IMR-90 (cell line): ENCODE measurements around the gene CDC42EP3. TPM values are rescaled to one million over a fixed set of nuclear protein-coding genes. Genes with fewer than 3 reads are reported as not detected.

Source experiments
- ATAC-seq: fragments of 200-7000 bp; cut with Tn5 transposase; 2 replicates; pipeline ENCODE4 v1.9.1; 2020; ENCODE audit warnings: low read depth, mild to moderate bottlenecking, moderate library complexity
- BruUV-seq: library from RNA; stranded (reverse); fragments of 400-500 nt; replicated peaks from 2 replicates; lab custom pipeline; 2021; lab: Mats Ljungman, UMichigan
- CTCF ChIA-PET: fragments of 300-600 bp; formaldehyde crosslinking; extraction: SDS; loops from one replicate; lab custom pipeline; 2021; ENCODE audit warnings: antibody characterized with exemption; lab: Yijun Ruan, JAX
- POLR2A ChIA-PET: fragments of 300-600 bp; sonication (Branson Sonifier 250); formaldehyde crosslinking; loops from one replicate; lab custom pipeline; 2022; ENCODE audit warnings: antibody characterized with exemption; ENCODE audit not compliant: unreplicated experiment; lab: Charles Lee
- DNase-seq: peaks from one replicate; pipeline ENCODE4 v3.0.0; 2013
- H2AFZ ChIP-seq: replicated peaks from 2 replicates; pipeline ENCODE3; 2013; ENCODE audit warnings: low read length, mild to moderate bottlenecking; ENCODE audit not compliant: poor library complexity
- H2AK5ac ChIP-seq: 2 replicates; pipeline ENCODE4 v1.6.1; 2013; ENCODE audit warnings: low read depth, low read length, inconsistent platforms
- H2AK9ac ChIP-seq: replicated peaks from 2 replicates; pipeline ENCODE3; 2013; ENCODE audit warnings: mild to moderate bottlenecking, low read depth, low read length, moderate library complexity; ENCODE audit not compliant: poor library complexity
- H2BK120ac ChIP-seq: 2 replicates; pipeline ENCODE4 v1.6.1; 2013; ENCODE audit warnings: low read depth, low read length, inconsistent platforms
- H2BK15ac ChIP-seq: 3 replicates; pipeline ENCODE4 v1.6.1; 2013; ENCODE audit warnings: low read depth, low read length, inconsistent platforms
- H2BK20ac ChIP-seq: 2 replicates; pipeline ENCODE4 v1.6.1; 2013; ENCODE audit warnings: low read depth, mild to moderate bottlenecking, inconsistent platforms, low read length, moderate library complexity
- H2BK5ac ChIP-seq: 2 replicates; pipeline ENCODE4 v1.6.1; 2013; ENCODE audit warnings: mild to moderate bottlenecking, low read depth, low read length, inconsistent platforms; ENCODE audit not compliant: poor library complexity, severe bottlenecking
- H3K14ac ChIP-seq: replicated peaks from 2 replicates; pipeline ENCODE4 v1.6.1; 2013; ENCODE audit warnings: low read depth, low read length, inconsistent platforms
- H3K18ac ChIP-seq: 2 replicates; pipeline ENCODE4 v1.6.1; 2013; ENCODE audit warnings: low read depth, low read length, control low read depth
- H3K23ac ChIP-seq: 2 replicates; pipeline ENCODE4 v1.6.1; 2013; ENCODE audit warnings: low read depth, low read length, inconsistent platforms
- H3K27ac ChIP-seq: 2 replicates; pipeline ENCODE4 v1.5.1; 2013; ENCODE audit warnings: mild to moderate bottlenecking, control low read depth, low read length; ENCODE audit not compliant: insufficient read depth
- H3K27me3 ChIP-seq: 2 replicates; pipeline ENCODE4 v1.6.1; 2013; ENCODE audit warnings: low read length; ENCODE audit not compliant: control insufficient read depth, insufficient read depth
- H3K36me3 ChIP-seq: 2 replicates; pipeline ENCODE4 v1.6.1; 2013; ENCODE audit warnings: low read length, mixed read lengths; ENCODE audit not compliant: control insufficient read depth, insufficient read depth
- H3K4ac ChIP-seq: 2 replicates; pipeline ENCODE4 v1.6.1; 2013; ENCODE audit warnings: low read depth, low read length, inconsistent platforms
- H3K4me1 ChIP-seq: 2 replicates; pipeline ENCODE4 v1.6.1; 2013; ENCODE audit warnings: low read length, mixed read lengths; ENCODE audit not compliant: control insufficient read depth, insufficient read depth
- H3K4me2 ChIP-seq: 2 replicates; pipeline ENCODE4 v1.6.1; 2013; ENCODE audit warnings: low read depth, mild to moderate bottlenecking, control low read depth, low read length, moderate library complexity
- H3K4me3 ChIP-seq: 2 replicates; pipeline ENCODE4 v1.5.1; 2013; ENCODE audit warnings: low read depth, mild to moderate bottlenecking, control low read depth, low read length, moderate library complexity; ENCODE audit not compliant: insufficient read depth
- H3K56ac ChIP-seq: 2 replicates; pipeline ENCODE4 v1.6.1; 2013; ENCODE audit warnings: low read length, inconsistent platforms; ENCODE audit not compliant: insufficient read depth; ENCODE audit errors: extremely low read depth
- H3K79me1 ChIP-seq, 2 experiments: 2 replicates each; pipeline ENCODE4 v1.6.1; 2013; ENCODE audit warnings: low read length in 2 of 2, inconsistent platforms in 1 of 2, low read depth in 1 of 2
- H3K9ac ChIP-seq: 2 replicates; pipeline ENCODE4 v1.6.1; 2013; ENCODE audit warnings: low read depth, low read length, control low read depth
- H3K9me1 ChIP-seq: 2 replicates; pipeline ENCODE4 v1.6.1; 2013; ENCODE audit warnings: low read length, inconsistent platforms; ENCODE audit not compliant: insufficient read depth
- H3K9me3 ChIP-seq: 2 replicates; pipeline ENCODE4 v1.6.1; 2013; ENCODE audit warnings: low read length; ENCODE audit not compliant: control insufficient read depth, insufficient read depth
- H4K20me1 ChIP-seq: 2 replicates; pipeline ENCODE4 v1.6.1; 2013; ENCODE audit warnings: low read length, inconsistent platforms; ENCODE audit not compliant: insufficient read depth
- H4K5ac ChIP-seq: 2 replicates; pipeline ENCODE4 v1.6.1; 2013; ENCODE audit warnings: mild to moderate bottlenecking, low read depth, low read length, control low read depth
- H4K8ac ChIP-seq, 2 experiments: 2 replicates each; pipeline ENCODE4 v1.6.1; 2013; ENCODE audit warnings: low read depth in 2 of 2, low read length in 2 of 2, control low read depth in 1 of 2, inconsistent platforms in 1 of 2
- H4K91ac ChIP-seq: 2 replicates; pipeline ENCODE4 v1.6.1; 2013; ENCODE audit warnings: low read depth, low read length, inconsistent platforms; ENCODE audit not compliant: insufficient read depth
- BHLHE40 ChIP-seq: fragments of 150-350 bp; IDR thresholded peaks from 2 replicates; pipeline ENCODE4 v1.6.1; 2016; ENCODE audit warnings: mild to moderate bottlenecking, low read depth, low read length
- CEBPB ChIP-seq: IDR thresholded peaks from 2 replicates; pipeline ENCODE4 v1.6.1; 2012; ENCODE audit warnings: low read depth, low read length, improper control_type of control experiment
- CHD1 ChIP-seq: IDR thresholded peaks from 2 replicates; pipeline ENCODE4 v1.6.1; 2012; ENCODE audit warnings: low read depth, low read length, improper control_type of control experiment
- CTCF ChIP-seq: conservative IDR thresholded peaks from 2 replicates; pipeline ENCODE4 v1.5.1; 2012; ENCODE audit warnings: mild to moderate bottlenecking, low read depth, low read length, improper control_type of control experiment
- ELK1 ChIP-seq: fragments of 150-350 bp; IDR thresholded peaks from 2 replicates; pipeline ENCODE4 v1.6.1; 2016; ENCODE audit warnings: low read depth, mild to moderate bottlenecking, low read length, moderate library complexity, borderline replicate concordance
- FOS ChIP-seq: fragments of 150-350 bp; IDR thresholded peaks from 2 replicates; pipeline ENCODE4 v1.6.1; 2016; ENCODE audit warnings: low read depth, low read length
- MAFK ChIP-seq: IDR thresholded peaks from 2 replicates; pipeline ENCODE4 v1.6.1; 2012; ENCODE audit warnings: low read depth, low read length, improper control_type of control experiment
- MAZ ChIP-seq: IDR thresholded peaks from 2 replicates; pipeline ENCODE4 v1.6.1; 2012; ENCODE audit warnings: low read depth, mild to moderate bottlenecking, low read length, improper control_type of control experiment, moderate library complexity, borderline replicate concordance
- MXI1 ChIP-seq: IDR thresholded peaks from 2 replicates; pipeline ENCODE4 v1.6.1; 2012; ENCODE audit warnings: low read depth, mild to moderate bottlenecking, low read length, moderate library complexity, borderline replicate concordance
- NFE2L2 ChIP-seq: fragments of 150-350 bp; IDR thresholded peaks from 2 replicates; pipeline ENCODE4 v1.6.1; 2016; ENCODE audit warnings: low read depth, mild to moderate bottlenecking, low read length
- POLR2A ChIP-seq: IDR thresholded peaks from 2 replicates; pipeline ENCODE4 v1.6.1; 2012; ENCODE audit warnings: mild to moderate bottlenecking, low read depth, low read length
- RAD21 ChIP-seq: IDR thresholded peaks from 2 replicates; pipeline ENCODE4 v1.6.1; 2012; ENCODE audit warnings: low read length, improper control_type of control experiment
- RCOR1 ChIP-seq: IDR thresholded peaks from 2 replicates; pipeline ENCODE4 v1.6.1; 2012; ENCODE audit warnings: mild to moderate bottlenecking, low read length, improper control_type of control experiment; ENCODE audit not compliant: insufficient replicate concordance
- RFX5 ChIP-seq: IDR thresholded peaks from 2 replicates; pipeline ENCODE4 v1.8.0; 2012; ENCODE audit warnings: low read depth, mild to moderate bottlenecking, low read length, moderate library complexity
- USF2 ChIP-seq: fragments of 150-350 bp; IDR thresholded peaks from 2 replicates; pipeline ENCODE4 v1.6.1; 2017; ENCODE audit warnings: mild to moderate bottlenecking, antibody characterized with exemption, low read length, low read depth
- WGBS, 2 experiments: methylation state at CpG; one replicate each; pipeline versions ENCODE4 v1.1.5 to v1.1.7; 2013; ENCODE audit warnings: missing lambda C conversion rate in 2 of 2; ENCODE audit not compliant: insufficient read length in 1 of 2; ENCODE audit errors: extremely low coverage in 2 of 2; 5-methylcytosine and 5-hydroxymethylcytosine counted together
- dilution Hi-C: fragments of 300-500 bp; cut with HindIII; formaldehyde crosslinking; loops from one replicate; pipeline ENCODE4 v1.14.3; 2018; ENCODE audit warnings: low sequenced_read_pairs; ENCODE audit not compliant: unreplicated experiment
- in situ Hi-C: fragments of 300-500 bp; cut with MboI; formaldehyde crosslinking; loops from 3 replicates; pipeline ENCODE4 v1.14.3; 2019; ENCODE audit warnings: low sequenced_read_pairs, inconsistent platforms, mixed read lengths
- intact Hi-C: fragments of 100-400 bp; cut with micrococcal nuclease; formaldehyde crosslinking; loops from 2 replicates; pipeline ENCODE4 v1.10.0; 2022
- polyA plus RNA-seq, 3 experiments: library from polyadenylated mRNA; depleted of rRNA; stranded (reverse); fragments of >200 nt; gene quantifications; 2 replicates each; pipeline ENCODE4 v1.2.3, GENCODE V29; 2012; ENCODE audit warnings: low replicate concordance in 1 of 3
- total RNA-seq: library from RNA; depleted of rRNA; stranded (reverse); fragments of >200 nt; gene quantifications from 2 replicates; pipeline ENCODE4 v1.2.3, GENCODE V29; 2012

Gene CDC42EP3
- total and polyA plus RNA-seq, 2 of the 4 experiments (the other 2 are of a cell fraction) = 167 to 193 TPM

GRCh38 chr2:37649518-37649917 lies 21.9 kb downstream of the CDC42EP3 start:
- no TSS peak for BruUV-seq
- no peak overlapping the region for H4K8ac ChIP-seq
- DNase-seq (no peak), ATAC-seq (no peak)
- peaks cover 96% of the 10 kb centered on the region for H4K20me1 ChIP-seq
- H3K9me3 ChIP-seq = no peaks in the 10 kb centered on the region; the same call in 1 of the 2 replicates
- H3K9me1 ChIP-seq = peaks cover 54% of the 10 kb centered on the region
- POLR2A ChIA-PET = no interaction called here
- whole genome bisulfite sequencing, 2 experiments = 80% methylated on average over 2 of the region's 3 CpGs; no CpG with 5 or more reads in 1 of the 2 experiments
- CTCF ChIA-PET = no interaction called here
- peaks cover 7 to 80% of the 10 kb centered on the region in 2 experiments for H3K79me1 ChIP-seq
- H3K27me3 ChIP-seq = no peaks in the 10 kb centered on the region
- no peak overlapping the region for H2BK120ac ChIP-seq
- H3K9ac ChIP-seq = no peak overlapping the region
- H3K36me3 ChIP-seq = peaks cover 61% of the 10 kb centered on the region
- no peak overlapping the region for H3K18ac ChIP-seq
- no peak overlapping the region for H3K23ac ChIP-seq
- H3K27ac ChIP-seq = peak overlapping the region; percentile 2; the same call in 1 of the 2 replicates
- intact Hi-C loops (no loop called here), in situ Hi-C loops (no loop called here), dilution Hi-C loops (no loop called here)
- H2BK15ac ChIP-seq = no peak overlapping the region
- H3K4ac ChIP-seq = no peak overlapping the region
- H2AFZ ChIP-seq = no peak overlapping the region
- no peak overlapping the region for H2AK5ac ChIP-seq
- H4K5ac ChIP-seq = no peak overlapping the region
- H3K4me3 ChIP-seq = no peak overlapping the region
- no peak overlapping the region for H2BK5ac ChIP-seq
- peaks cover 45% of the 10 kb centered on the region for H3K4me1 ChIP-seq
- no peak overlapping the region for H3K14ac ChIP-seq
- no peak overlapping the region for H4K91ac ChIP-seq
- no peak overlapping the region for H3K56ac ChIP-seq
- H2AK9ac ChIP-seq = no peak overlapping the region
- H3K4me2 ChIP-seq = no peak overlapping the region
- no peak for TF ChIP-seq CTCF
- no peak for TF ChIP-seq FOS
- no peak for TF ChIP-seq MAZ
- TF ChIP-seq RCOR1 = no peak
- TF ChIP-seq POLR2A = no peak
- TF ChIP-seq BHLHE40 = no peak
- no peak for TF ChIP-seq CHD1
- TF ChIP-seq CEBPB = no peak
- TF ChIP-seq ELK1 = no peak
- TF ChIP-seq MXI1 = no peak
- no peak for TF ChIP-seq RAD21
- no peak for TF ChIP-seq MAFK
- no peak for TF ChIP-seq RFX5
- TF ChIP-seq USF2 = no peak
- no peak for TF ChIP-seq NFE2L2
- H2BK20ac ChIP-seq = no peak overlapping the region
